ENCODE data around the gene ALDH1B1. TPM values are rescaled to one million over a fixed set of nuclear protein-coding genes. Genes with fewer than 3 reads are reported as not detected.
A peak's percentile ranks its signal among the peaks of the same experiment; 100 is the strongest.

Gene ALDH1B1
- 1 to 10 TPM; 2.2 to 4.3 (median 3.4) TPM for total RNA-seq

DNA sequence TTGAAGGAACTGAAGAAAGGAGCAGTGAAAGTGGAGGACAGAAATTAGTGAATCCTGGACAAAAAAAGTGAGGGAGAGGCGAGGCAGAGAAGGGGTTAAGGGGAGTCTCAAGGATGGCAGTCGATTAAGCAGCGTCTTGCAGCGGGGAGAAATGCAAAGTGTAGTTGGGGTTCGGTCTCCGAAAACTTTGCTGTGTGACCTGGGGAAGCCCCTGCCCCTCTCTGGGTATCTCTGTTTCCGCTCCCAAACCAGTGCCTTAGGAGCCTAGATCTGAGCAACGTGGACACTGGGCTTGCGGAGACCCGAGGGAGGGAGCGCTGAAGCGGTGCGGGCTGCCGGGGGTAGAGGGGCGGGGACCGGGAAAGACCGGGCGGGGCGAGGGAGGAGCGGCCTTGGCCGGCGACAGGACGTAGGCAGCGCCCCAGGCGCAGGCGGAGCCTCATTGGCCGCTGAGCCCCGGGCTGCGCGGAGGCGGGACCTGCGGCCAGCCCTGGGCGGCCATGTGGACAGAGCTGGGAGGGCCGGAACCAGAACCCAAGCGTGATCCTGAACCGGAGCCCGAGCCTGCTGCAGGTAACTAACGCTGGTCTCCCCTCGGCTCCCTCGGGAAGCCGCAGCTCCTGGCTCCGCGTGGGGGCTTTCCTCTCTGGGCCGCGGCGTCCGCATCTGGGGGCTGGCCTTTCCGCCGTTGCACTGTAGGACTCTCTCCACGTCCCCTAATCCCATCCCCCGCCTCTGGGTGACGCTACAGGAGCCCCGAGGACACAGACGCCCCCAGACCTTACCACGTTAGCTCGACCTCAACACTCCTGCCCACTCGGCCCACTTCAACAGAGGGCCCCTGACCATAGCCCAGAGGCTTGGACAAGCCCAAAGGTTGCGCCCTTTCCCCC, at the start of gene ALDH1B1:
ALDH1B1 (plus strand) TSS at position 468 of the 893 bp plus-strand sequence. CDS start 3,047 bp downstream, outside the sequence.
- peak; percentile 86 to 87 for DNase-seq (ENCODE audit: low spot score in 2 of 2)
- Histone ChIP-seq H3K9me3 (no peaks in the 10 kb centered on the region), H3K27me3 (no peaks in the 10 kb centered on the region), H3K4me1 (peaks cover 27% of the 10 kb centered on the region), H3K27ac (no peak within 1 kb of the TSS), H3K36me3 (peaks cover 17% of the 10 kb centered on the region), H3K4me3 (peak within 1 kb of the TSS; percentile 58)
- WGBS = 2% methylated on average over 36 of the region's 58 CpGs
- TF ChIP-seq CTCF (IDR thresholded peaks at IDR 0.05) (no peak), EP300 (IDR thresholded peaks at IDR 0.05) (no peak), POLR2A (IDR thresholded peaks at IDR 0.05) (no peak), POLR2AphosphoS5 (IDR thresholded peaks at IDR 0.05) (no peak)

DNA sequence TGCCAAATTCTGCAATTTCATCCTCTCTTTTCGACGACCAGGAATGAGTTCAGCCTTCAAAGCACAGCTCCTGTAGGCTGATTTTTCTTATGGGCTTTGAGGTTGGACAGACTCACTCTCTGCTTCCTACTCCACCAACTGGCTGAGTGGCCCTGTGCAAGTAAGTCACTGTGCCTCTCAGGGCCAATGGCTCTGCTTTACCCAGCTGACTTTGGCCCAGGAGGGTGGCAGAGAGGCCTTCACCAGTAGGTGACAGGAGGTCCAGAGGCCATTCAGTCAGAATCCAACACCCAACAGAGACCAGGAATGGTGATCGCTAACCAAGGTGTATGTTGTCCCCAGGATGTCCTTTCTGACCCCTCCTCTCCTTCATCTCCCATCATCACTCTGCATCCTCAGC, 49.5 kb upstream of the ALDH1B1 start:
- peaks cover 3% of the 10 kb centered on the region for H3K27me3 ChIP-seq
- H3K9me3 ChIP-seq = no peaks in the 10 kb centered on the region
- no peak for TF ChIP-seq POLR2A (IDR thresholded peaks at IDR 0.05)
- no peak for TF ChIP-seq CTCF (IDR thresholded peaks at IDR 0.05)
- no peak for TF ChIP-seq POLR2AphosphoS5 (IDR thresholded peaks at IDR 0.05)
- no peak for TF ChIP-seq EP300 (IDR thresholded peaks at IDR 0.05)
- no peak overlapping the region for H3K4me3 ChIP-seq
- H3K4me1 ChIP-seq = no peaks in the 10 kb centered on the region
- no peak for DNase-seq (ENCODE audit: low spot score in 2 of 2)
- no peak overlapping the region for H3K27ac ChIP-seq
- H3K36me3 ChIP-seq = no peaks in the 10 kb centered on the region
- 96% methylated on average over 3 of the region's 3 CpGs for whole genome bisulfite sequencing

DNA sequence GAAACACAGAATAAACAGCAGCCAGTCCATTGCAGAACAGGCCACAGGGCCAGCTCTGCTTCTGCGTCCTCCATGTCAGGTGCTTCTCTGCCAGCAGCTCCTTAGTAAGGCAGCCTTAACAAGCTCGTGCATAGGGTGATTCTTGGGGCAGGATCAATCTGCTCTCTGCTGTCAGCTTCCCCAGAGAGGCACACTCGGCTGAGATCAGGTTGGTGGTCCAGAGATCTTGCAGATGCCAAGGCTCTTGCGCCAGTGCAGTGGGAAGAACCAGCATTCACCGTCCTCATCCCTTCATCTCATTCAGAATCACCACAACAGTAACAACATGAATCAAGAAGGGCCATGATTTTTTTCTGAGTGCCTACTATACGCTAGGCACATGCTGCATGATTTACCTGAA, 49.0 kb upstream of the ALDH1B1 start:
- no peaks in the 10 kb centered on the region for H3K9me3 ChIP-seq
- no peak overlapping the region for H3K4me3 ChIP-seq
- no peaks in the 10 kb centered on the region for H3K36me3 ChIP-seq
- TF ChIP-seq CTCF (IDR thresholded peaks at IDR 0.05) = no peak
- no peak for TF ChIP-seq EP300 (IDR thresholded peaks at IDR 0.05)
- no peak for TF ChIP-seq POLR2A (IDR thresholded peaks at IDR 0.05)
- TF ChIP-seq POLR2AphosphoS5 (IDR thresholded peaks at IDR 0.05) = no peak
- DNase-seq (ENCODE audit: low spot score in 2 of 2) = no peak
- 89% methylated on average over 6 of the region's 6 CpGs for WGBS
- H3K27ac ChIP-seq = no peak overlapping the region
- no peaks in the 10 kb centered on the region for H3K4me1 ChIP-seq
- peaks cover 3% of the 10 kb centered on the region for H3K27me3 ChIP-seq

- no peaks in the 10 kb centered on the region for H3K9me3 ChIP-seq
- TF ChIP-seq POLR2AphosphoS5 (IDR thresholded peaks at IDR 0.05) = no peak
- no peak for TF ChIP-seq CTCF (IDR thresholded peaks at IDR 0.05)
- TF ChIP-seq EP300 (IDR thresholded peaks at IDR 0.05) = no peak
- TF ChIP-seq POLR2A (IDR thresholded peaks at IDR 0.05) = no peak
- peaks cover 3% of the 10 kb centered on the region for H3K27me3 ChIP-seq
- H3K4me1 ChIP-seq = no peaks in the 10 kb centered on the region
- H3K4me3 ChIP-seq = no peak overlapping the region
- H3K27ac ChIP-seq = no peak overlapping the region
- no peaks in the 10 kb centered on the region for H3K36me3 ChIP-seq
- DNase-seq (ENCODE audit: low spot score in 2 of 2) = no peak
- 96% methylated on average over 5 of the region's 7 CpGs for WGBS
These were observed 47.8 kb upstream of the ALDH1B1 start for GRCh38 chr9:38344566-38345324.

Measured in suprapubic skin (tissue), 4 donors.